Suppressor macrophage (primary cell): ENCODE results near the gene PATL1.
"Not testable (repeated sequence)": the region's sequence is repeated elsewhere in the genome, so short reads cannot be mapped to it uniquely, and the experiment has no call there.

Experiments used
- DNase-seq, 4 experiments: peaks; one replicate each; pipeline ENCODE4 v3.0.0-alpha.2; 2020 to 2022

Gene PATL1

DNA sequence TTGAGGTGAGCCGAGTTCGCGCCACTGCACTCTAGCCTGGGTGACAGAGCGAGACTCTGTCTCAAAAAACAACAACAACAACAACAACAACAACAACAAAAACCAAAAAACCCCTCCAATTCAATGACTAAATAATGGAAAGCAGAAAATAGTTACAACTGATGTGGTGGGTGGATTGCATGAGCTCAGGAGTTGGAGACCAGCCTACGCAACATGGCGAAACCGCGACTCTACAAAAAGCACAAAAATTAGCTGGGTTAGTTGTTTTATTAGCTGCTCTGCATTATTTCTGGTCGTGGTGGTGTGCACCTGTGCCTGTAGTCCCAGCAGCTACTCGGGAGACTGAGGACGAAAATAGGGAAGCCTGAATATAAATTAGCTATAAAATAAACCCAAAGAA lies 2.6 kb upstream of the PATL1 start:
- peak in 3 of 4 experiments; percentile 36 to 40 (median 38) for DNase-seq

DNA sequence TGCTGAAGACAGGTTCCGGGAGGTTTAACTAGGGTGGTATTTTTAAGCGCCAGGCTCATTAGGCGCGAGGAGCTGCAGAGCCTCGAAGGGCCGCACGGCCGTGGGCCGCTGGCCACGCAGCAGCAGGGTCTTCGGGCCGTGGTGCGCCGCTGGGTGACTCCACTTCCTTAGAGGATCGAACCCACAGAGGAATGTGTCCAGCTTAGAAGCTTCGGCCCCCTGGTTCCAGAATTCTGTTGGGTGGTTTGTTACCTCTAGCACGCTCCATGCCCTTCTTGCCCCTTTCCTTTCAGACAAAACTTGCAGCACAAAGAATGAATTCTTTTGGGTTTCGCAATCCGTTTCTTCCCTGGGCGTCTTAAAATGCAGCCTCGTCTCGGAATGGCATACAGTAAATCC lies 773 bp upstream of the PATL1 start:
- DNase-seq = peak in 2 of 4 experiments; percentile 67 to 74

DNA sequence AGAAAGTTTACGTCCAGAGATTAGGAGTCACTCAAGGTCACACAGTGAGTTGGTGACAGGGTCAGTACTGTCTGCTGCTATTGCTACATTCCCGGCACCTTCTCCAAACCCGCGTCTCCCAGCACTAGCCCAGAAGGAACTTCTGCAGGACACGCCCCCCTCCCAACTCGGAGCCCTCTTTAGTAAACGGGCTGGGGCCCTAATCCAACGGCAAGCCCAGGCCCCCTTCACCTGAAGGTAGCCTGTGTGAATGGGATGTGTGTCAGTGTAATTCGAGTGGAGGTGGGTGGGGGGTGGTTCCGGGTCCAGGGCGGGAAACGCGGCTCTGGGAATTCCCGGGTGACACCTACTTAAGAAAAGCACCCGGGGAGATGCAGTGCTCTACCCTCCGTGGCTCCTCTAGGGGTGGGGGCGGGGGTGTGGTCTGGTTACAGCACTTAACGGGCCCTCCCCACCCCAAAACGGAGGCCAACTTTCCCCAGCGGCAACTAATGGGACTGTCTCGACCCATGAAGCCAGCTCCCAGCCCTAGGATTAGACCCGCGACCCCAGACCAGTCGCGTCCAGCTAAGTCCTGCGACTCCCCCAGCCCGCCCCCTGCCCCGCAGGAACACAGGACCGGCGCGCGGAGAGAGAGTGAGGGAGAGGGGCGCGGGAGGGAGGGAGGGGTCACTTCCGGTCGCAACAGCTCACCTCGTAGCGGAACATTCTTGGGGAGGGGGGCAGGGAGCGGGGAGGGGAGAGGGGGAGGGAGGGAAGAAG lies 468 bp downstream of the PATL1 start:
- peak; percentile 79 to 88 (median 86) for DNase-seq

- no peak for DNase-seq
Observed at GRCh38 chr11:59667812-59668187, 1.0 kb downstream of the PATL1 start.

- DNase-seq = peak; percentile 12 to 78 (median 46)
Observed at GRCh38 chr11:59666969-59667368, 1.9 kb downstream of the PATL1 start.

DNA sequence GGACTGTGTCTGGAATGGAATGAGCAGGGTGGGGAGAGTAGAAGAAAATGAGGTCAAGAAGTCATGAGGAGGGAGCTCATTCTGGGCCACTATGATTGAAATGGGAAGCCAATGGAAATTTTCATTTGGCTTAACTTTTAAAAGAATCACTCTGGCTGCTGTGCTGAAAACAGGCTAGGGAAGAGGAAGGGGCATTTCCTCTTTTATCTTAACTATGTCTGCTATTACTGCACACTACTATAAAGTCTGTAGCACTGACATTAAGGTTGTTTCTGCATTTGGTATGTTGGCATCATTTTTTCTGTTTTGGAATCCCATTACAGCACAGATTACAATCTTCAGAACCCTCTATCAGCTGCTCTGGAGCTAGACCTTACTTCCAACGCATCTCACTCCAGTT lies 8.2 kb downstream of the PATL1 start:
- peak; percentile 40 to 75 (median 62) for DNase-seq

GRCh38 chr11:59659981-59660380 lies 8.9 kb downstream of the PATL1 start:
- DNase-seq = peak in 2 of 4 experiments; percentile 32 to 46

- no peak for DNase-seq
Observed at GRCh38 chr11:59658036-59658435, 10.8 kb downstream of the PATL1 start.

- no peak for DNase-seq
Observed at GRCh38 chr11:59654893-59655292, 13.9 kb downstream of the PATL1 start.

DNA sequence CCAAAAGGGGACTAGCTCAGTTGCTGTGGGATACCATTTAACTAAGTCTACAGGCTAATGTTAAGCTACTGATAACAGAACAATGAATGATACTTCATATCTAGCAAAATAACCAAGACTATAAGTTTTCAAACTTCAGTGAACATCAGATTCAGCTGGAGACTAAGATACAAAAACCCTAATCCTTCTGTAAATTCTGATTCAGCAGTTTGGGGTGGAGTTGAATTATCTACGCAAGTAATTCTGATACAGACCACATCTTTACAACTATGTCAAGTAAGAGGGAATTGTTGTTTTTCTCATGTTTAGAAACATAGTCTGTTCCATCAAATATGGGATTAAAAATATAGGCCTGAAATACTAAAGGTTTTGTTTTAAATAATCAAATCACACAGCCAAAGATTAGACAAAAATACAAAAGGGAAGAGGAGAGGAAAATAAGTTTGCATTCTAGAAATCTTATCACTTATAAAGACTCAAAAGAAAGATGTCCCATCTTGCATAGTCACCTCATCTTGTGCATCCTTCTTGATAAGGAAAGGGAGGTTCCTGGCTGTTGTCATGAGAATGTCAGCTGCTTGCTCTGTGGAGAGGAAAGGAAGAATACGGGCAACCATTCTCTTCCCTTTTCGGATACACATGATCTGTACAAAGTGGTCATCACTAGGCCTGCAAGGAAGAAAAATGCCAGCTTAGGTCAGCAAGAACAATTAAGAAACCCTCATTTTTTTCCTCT lies 21.4 kb downstream of the PATL1 start:
- peak; percentile 55 to 85 (median 78) for DNase-seq

DNA sequence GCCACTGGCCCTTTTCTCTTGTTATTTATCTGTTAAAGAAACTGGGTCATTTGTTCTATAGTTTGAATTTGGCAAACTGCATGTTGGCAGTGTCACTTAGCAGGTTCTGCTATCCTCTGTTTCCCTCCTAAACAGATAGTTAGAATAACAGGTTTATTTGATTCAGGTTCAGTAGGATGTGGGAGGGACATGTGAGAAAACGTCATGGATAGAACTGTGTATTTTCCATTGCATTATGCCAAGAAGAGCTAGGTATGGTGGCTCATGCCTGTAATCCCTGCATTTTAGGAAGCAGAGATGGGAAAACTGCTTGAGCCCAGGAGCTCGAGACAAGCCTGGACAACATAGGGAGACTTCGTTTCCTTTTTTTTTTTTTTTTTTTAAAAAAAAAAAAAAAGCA lies 24.3 kb downstream of the PATL1 start:
- DNase-seq = no peak

- DNase-seq = no peak
Observed at GRCh38 chr11:59643390-59643789, 25.4 kb downstream of the PATL1 start.

- no peak for DNase-seq
Observed at GRCh38 chr11:59641156-59641555, 27.7 kb downstream of the PATL1 start.

DNA sequence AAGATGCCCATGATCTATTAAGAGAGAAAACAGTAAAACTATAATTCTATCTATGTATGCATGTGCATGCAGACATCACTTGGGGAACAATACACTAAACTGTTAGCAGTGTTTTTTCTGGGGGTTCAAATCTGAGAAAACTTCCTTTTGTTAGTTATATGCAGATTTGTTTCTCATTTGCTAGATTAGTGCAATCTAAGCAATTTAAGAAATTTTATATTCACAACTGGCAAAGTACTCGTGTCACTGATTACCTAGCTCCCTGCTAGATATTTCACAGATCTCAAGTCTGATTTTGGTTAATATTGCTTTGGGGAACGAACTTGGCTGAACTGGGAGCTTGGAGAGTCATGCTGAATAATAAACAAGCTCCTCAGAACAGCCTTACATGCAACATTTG lies 38.3 kb downstream of the PATL1 start:
- DNase-seq = no peak

DNA sequence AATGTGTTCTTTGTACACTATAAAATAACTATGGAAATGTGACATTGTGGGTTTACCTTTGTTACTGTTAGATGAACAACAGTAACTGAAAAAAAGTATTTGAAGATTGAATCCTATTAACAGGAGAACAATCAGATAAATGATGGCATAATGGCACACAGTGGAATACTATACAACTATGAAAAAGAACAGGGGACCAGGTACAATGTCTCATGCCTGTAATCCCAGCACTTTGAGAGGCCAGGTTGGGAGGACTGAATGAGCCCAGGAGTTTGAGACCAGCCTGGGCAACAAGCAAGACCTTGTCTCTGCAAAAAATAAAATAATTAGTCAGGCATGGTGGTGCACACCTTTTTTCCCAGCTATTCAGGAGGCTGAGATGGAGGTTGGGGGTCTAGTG lies 38.8 kb downstream of the PATL1 start:
- no peak for DNase-seq

- DNase-seq = not testable (repeated sequence)
Observed at GRCh38 chr11:59626969-59627368, 41.9 kb downstream of the PATL1 start.

DNA sequence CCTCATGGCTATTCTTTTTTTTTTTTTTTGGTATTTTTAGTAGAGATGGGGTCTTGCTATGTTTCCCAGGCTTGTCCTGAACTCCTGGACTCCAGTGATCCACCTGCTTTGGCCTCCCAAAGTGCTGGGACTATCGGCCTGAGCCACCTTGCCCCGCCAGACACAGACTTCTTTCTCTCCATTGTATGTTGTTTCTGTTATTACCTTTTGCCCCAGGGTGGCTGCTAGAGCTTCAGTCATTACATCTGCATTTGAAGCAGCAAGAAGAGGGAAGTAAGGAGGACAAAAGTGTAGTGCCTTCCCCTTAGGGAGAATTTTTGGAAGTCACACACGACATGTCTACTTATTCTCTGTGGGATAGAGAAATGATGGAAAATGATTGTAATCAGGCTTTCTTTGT lies 43.1 kb downstream of the PATL1 start:
- no peak for DNase-seq

DNA sequence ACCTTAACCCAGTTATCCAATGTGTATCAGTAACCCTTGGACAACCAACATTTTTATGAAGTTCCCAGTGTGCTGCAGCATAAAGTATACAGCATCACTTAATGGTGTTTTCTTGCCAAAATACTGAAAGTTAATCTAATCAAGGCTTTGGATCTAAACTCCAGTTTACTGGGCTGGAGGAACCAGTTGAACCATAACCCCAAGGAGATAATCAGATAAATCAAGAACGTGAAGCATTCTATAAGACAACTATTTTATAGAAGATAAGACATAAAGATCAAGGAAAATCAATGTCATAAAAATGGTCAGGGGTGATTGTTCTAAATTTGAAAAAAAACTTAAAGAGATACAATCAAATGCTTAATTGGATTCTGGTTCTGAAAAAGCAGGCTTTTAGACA lies 51.0 kb downstream of the PATL1 start:
- no peak for DNase-seq

DNA sequence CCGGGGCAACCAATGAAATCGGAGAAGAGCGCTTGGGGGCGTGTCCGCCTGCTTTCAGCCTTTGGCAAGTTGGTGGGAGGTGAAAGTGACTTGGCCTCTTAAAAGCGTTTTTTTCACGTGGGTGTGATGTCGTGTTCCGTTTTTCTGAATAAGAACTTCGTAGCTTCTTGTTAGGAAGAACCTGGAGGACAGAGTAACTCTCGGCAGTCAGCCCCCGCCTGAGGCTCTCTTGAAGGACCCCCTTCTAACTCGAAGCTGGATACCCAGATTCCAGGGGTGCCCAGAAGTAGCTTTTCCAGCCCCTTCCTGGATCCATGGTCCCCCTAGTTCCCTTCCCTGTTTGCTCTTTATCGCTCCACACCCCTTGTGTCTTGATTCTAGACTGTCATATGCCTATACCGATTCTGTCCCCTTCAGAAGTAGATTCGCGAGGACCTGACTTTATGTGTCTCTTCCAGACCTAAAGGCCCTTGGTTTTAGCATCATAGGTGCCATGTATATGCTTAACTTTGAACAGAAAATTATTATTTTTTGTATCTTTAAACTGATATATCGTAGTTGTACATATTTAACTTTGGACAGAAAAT lies 52.3 kb downstream of the PATL1 start:
- peak in 1 of 4 experiments; percentile 99 for DNase-seq

- DNase-seq = peak; percentile 99 to 100 (median 100)
Observed at GRCh38 chr11:59615637-59616395, 53.0 kb downstream of the PATL1 start, which contains the start of gene OSBP. OSBP (minus strand) TSS chr11:59615774; CDS start chr11:59615664, 110 bp downstream.

- DNase-seq = peak in 2 of 4 experiments; percentile 9 to 31
Observed at GRCh38 chr11:59615120-59615636, 53.7 kb downstream of the PATL1 start.
